HG02970 (cell line): ENCODE results near the gene DAPK1.

Source experiments
- ATAC-seq: cut with Tn5 transposase; IDR thresholded peaks from one replicate; pipeline ENCODE4 v1.9.1; 2021; ENCODE audit warnings: mild to moderate bottlenecking, moderate library complexity, moderate number of reproducible peaks; ENCODE audit not compliant: unreplicated experiment, low FRiP score

DAPK1 gene

GRCh38 chr9:87606841-87607521 is 109.3 kb downstream of the DAPK1 start:
- no peak for ATAC-seq

- ATAC-seq = no peak
These were observed 110.2 kb downstream of the DAPK1 start for GRCh38 chr9:87607859-87608258.

GRCh38 chr9:87609002-87609401 is 111.3 kb downstream of the DAPK1 start:
- ATAC-seq = no peak

- ATAC-seq = no peak
These were observed 111.8 kb downstream of the DAPK1 start for GRCh38 chr9:87609486-87609885.

- ATAC-seq = no peak
These were observed 112.8 kb downstream of the DAPK1 start for GRCh38 chr9:87610200-87611155.

- ATAC-seq = no peak
These were observed 114.1 kb downstream of the DAPK1 start for GRCh38 chr9:87611776-87612175.

GRCh38 chr9:87612536-87612935 is 114.9 kb downstream of the DAPK1 start:
- ATAC-seq = no peak

- no peak for ATAC-seq
These were observed 115.8 kb downstream of the DAPK1 start for GRCh38 chr9:87613265-87614111.

- ATAC-seq = no peak
These were observed 116.7 kb downstream of the DAPK1 start for GRCh38 chr9:87614397-87614796.

- no peak for ATAC-seq
These were observed 117.5 kb downstream of the DAPK1 start for GRCh38 chr9:87615136-87615535.

- no peak for ATAC-seq
These were observed 118.0 kb downstream of the DAPK1 start for GRCh38 chr9:87615547-87616148.

- no peak for ATAC-seq
These were observed 120.6 kb downstream of the DAPK1 start for GRCh38 chr9:87618226-87618625.

- no peak for ATAC-seq
These were observed 121.3 kb downstream of the DAPK1 start for GRCh38 chr9:87618931-87619330.

GRCh38 chr9:87619346-87619745 is 121.7 kb downstream of the DAPK1 start:
- no peak for ATAC-seq

- no peak for ATAC-seq
These were observed 123.2 kb downstream of the DAPK1 start for GRCh38 chr9:87620731-87621322.

GRCh38 chr9:87622098-87622497 is 124.4 kb downstream of the DAPK1 start:
- ATAC-seq = no peak

GRCh38 chr9:87622923-87623322 is 125.3 kb downstream of the DAPK1 start:
- no peak for ATAC-seq

GRCh38 chr9:87628346-87628745 is 130.7 kb downstream of the DAPK1 start:
- ATAC-seq = no peak

- ATAC-seq = no peak
These were observed 131.4 kb downstream of the DAPK1 start for GRCh38 chr9:87629104-87629503.

- ATAC-seq = no peak
These were observed 132.6 kb downstream of the DAPK1 start for GRCh38 chr9:87630266-87630665.
